Mucosa of stomach (tissue), 1 donor: ENCODE measurements around the gene APBA3.

Source experiments
- H3K27me3 ChIP-seq: one replicate; pipeline ENCODE4 v1.7.0; 2013; ENCODE audit warnings: mild to moderate bottlenecking, low read length; ENCODE audit not compliant: control insufficient read depth, insufficient read depth
- H3K36me3 ChIP-seq: one replicate; pipeline ENCODE4 v1.7.0; 2013; ENCODE audit warnings: low read length; ENCODE audit not compliant: control insufficient read depth, insufficient read depth
- H3K4me1 ChIP-seq: one replicate; pipeline ENCODE4 v1.7.0; 2013; ENCODE audit warnings: mild to moderate bottlenecking, low read length; ENCODE audit not compliant: control insufficient read depth, insufficient read depth
- H3K4me3 ChIP-seq: one replicate; pipeline ENCODE4 v1.7.0; 2013; ENCODE audit warnings: low read length
- H3K9ac ChIP-seq: one replicate; pipeline ENCODE4 v1.7.0; 2013; ENCODE audit warnings: mild to moderate bottlenecking, low read length, moderate library complexity
- H3K9me3 ChIP-seq: one replicate; pipeline ENCODE4 v1.7.0; 2013; ENCODE audit warnings: mild to moderate bottlenecking, low read length, moderate library complexity; ENCODE audit not compliant: control insufficient read depth
- donor health status: Pancreatic carcinoma.

APBA3 gene

GRCh38 chr19:3750211-3750610 is 11.3 kb downstream of the APBA3 start:
- Histone ChIP-seq H3K9me3 (no peaks in the 10 kb centered on the region), H3K9ac (no peak overlapping the region), H3K4me1 (no peaks in the 10 kb centered on the region), H3K27me3 (no peaks in the 10 kb centered on the region), H3K4me3 (no peak overlapping the region), H3K36me3 (peaks cover 14% of the 10 kb centered on the region)

GRCh38 chr19:3748965-3749364 is 12.5 kb downstream of the APBA3 start:
- Histone ChIP-seq H3K9ac (no peak overlapping the region), H3K27me3 (no peaks in the 10 kb centered on the region), H3K4me1 (no peaks in the 10 kb centered on the region), H3K36me3 (peaks cover 14% of the 10 kb centered on the region), H3K4me3 (no peak overlapping the region), H3K9me3 (no peaks in the 10 kb centered on the region)

- H3K9ac ChIP-seq, result no peak overlapping the region
- H3K4me1 ChIP-seq, result no peaks in the 10 kb centered on the region
- peaks cover 14% of the 10 kb centered on the region for H3K36me3 ChIP-seq
- no peaks in the 10 kb centered on the region for H3K27me3 ChIP-seq
- H3K9me3 ChIP-seq, result no peaks in the 10 kb centered on the region
- H3K4me3 ChIP-seq, result no peak overlapping the region
Observed at GRCh38 chr19:3746371-3747056, 15.0 kb downstream of the APBA3 start.

GRCh38 chr19:3745363-3746045 is 16.0 kb downstream of the APBA3 start:
- Histone ChIP-seq H3K36me3 (peaks cover 13% of the 10 kb centered on the region), H3K4me1 (no peaks in the 10 kb centered on the region), H3K27me3 (no peaks in the 10 kb centered on the region), H3K4me3 (no peak overlapping the region), H3K9ac (no peak overlapping the region), H3K9me3 (no peaks in the 10 kb centered on the region)

GRCh38 chr19:3743486-3743885 is 18.0 kb downstream of the APBA3 start:
- Histone ChIP-seq H3K4me1 (no peaks in the 10 kb centered on the region), H3K4me3 (no peak overlapping the region), H3K9me3 (no peaks in the 10 kb centered on the region), H3K36me3 (peaks cover 3% of the 10 kb centered on the region), H3K9ac (no peak overlapping the region), H3K27me3 (no peaks in the 10 kb centered on the region)

GRCh38 chr19:3740431-3740830 is 21.1 kb downstream of the APBA3 start:
- H3K4me3 ChIP-seq, result no peak overlapping the region

GRCh38 chr19:3738477-3739220 is 22.8 kb downstream of the APBA3 start:
- no peaks in the 10 kb centered on the region for H3K27me3 ChIP-seq
- no peaks in the 10 kb centered on the region for H3K9me3 ChIP-seq
- peaks cover 13% of the 10 kb centered on the region for H3K36me3 ChIP-seq
- H3K4me1 ChIP-seq, result no peaks in the 10 kb centered on the region
- no peak overlapping the region for H3K4me3 ChIP-seq
- no peak overlapping the region for H3K9ac ChIP-seq

More at GRCh38 chr19:3740431-3740830, 21.1 kb downstream of the APBA3 start:
- Histone ChIP-seq H3K36me3 (peaks cover 13% of the 10 kb centered on the region), H3K4me1 (no peaks in the 10 kb centered on the region), H3K27me3 (no peaks in the 10 kb centered on the region), H3K9me3 (no peaks in the 10 kb centered on the region), H3K9ac (no peak overlapping the region)

- Histone ChIP-seq H3K27me3 (no peaks in the 10 kb centered on the region), H3K36me3 (peaks cover 13% of the 10 kb centered on the region), H3K9me3 (no peaks in the 10 kb centered on the region), H3K9ac (no peak overlapping the region), H3K4me3 (no peak overlapping the region), H3K4me1 (no peaks in the 10 kb centered on the region)
Observed at GRCh38 chr19:3737487-3738205, 23.8 kb downstream of the APBA3 start.

GRCh38 chr19:3736106-3736724 is 25.3 kb downstream of the APBA3 start:
- Histone ChIP-seq H3K4me1 (no peaks in the 10 kb centered on the region), H3K9ac (no peak overlapping the region), H3K9me3 (no peaks in the 10 kb centered on the region), H3K36me3 (peaks cover 13% of the 10 kb centered on the region), H3K27me3 (no peaks in the 10 kb centered on the region), H3K4me3 (no peak overlapping the region)

- Histone ChIP-seq H3K4me3 (no peak overlapping the region), H3K9me3 (no peaks in the 10 kb centered on the region), H3K36me3 (peaks cover 13% of the 10 kb centered on the region), H3K27me3 (no peaks in the 10 kb centered on the region), H3K9ac (no peak overlapping the region), H3K4me1 (no peaks in the 10 kb centered on the region)
Observed at GRCh38 chr19:3734310-3734600, 27.2 kb downstream of the APBA3 start.

GRCh38 chr19:3733549-3734309 is 27.8 kb downstream of the APBA3 start:
- H3K27me3 ChIP-seq, result no peaks in the 10 kb centered on the region
- no peak overlapping the region for H3K4me3 ChIP-seq
- H3K9me3 ChIP-seq, result no peaks in the 10 kb centered on the region
- H3K4me1 ChIP-seq, result peaks cover 2% of the 10 kb centered on the region
- no peak overlapping the region for H3K9ac ChIP-seq
- peaks cover 13% of the 10 kb centered on the region for H3K36me3 ChIP-seq
